Body of pancreas (tissue), 4 donors: ENCODE results near the gene CCT8L2. TPM values are rescaled to one million over a fixed set of nuclear protein-coding genes. Genes with fewer than 3 reads are reported as not detected.
"Not testable (repeated sequence)": the region's sequence is repeated elsewhere in the genome, so short reads cannot be mapped to it uniquely, and the experiment has no call there.

Source experiments
- ATAC-seq: fragments of 150-250 bp; one replicate; pipeline ENCODE4 v1.9.1; 2016
- DNase-seq, 4 donors: peaks; one replicate each; pipeline ENCODE4 v3.0.0-alpha.2; 2019
- H3K27ac ChIP-seq, 4 donors: fragments of 200-600 bp; sonication (generic); 1 replicate in 3 of 4; 2 replicates in 1 of 4; pipeline versions ENCODE4 v1.5.1 to v1.6.1; 2016 to 2019; ENCODE audit warnings: mild to moderate bottlenecking in 1 of 4, mixed read lengths in 1 of 4, moderate library complexity in 1 of 4
- H3K27me3 ChIP-seq, 2 donors: fragments of 200-600 bp; sonication (generic); one replicate each; pipeline ENCODE4 v1.6.0; 2016; ENCODE audit warnings: mild to moderate bottlenecking in 1 of 2
- H3K36me3 ChIP-seq, 2 donors: fragments of 200-600 bp; sonication (generic); replicated peaks in 1 of 2; 2 replicates each; pipeline ENCODE4 v1.5.1; 2016; ENCODE audit warnings: low read depth in 2 of 2; ENCODE audit not compliant: insufficient read depth in 1 of 2
- H3K4me1 ChIP-seq: fragments of 200-600 bp; sonication (generic); one replicate; pipeline ENCODE4 v1.6.0; 2016
- H3K4me3 ChIP-seq, 2 donors: fragments of 200-600 bp; sonication (generic); 1 replicate in 1 of 2; 2 replicates in 1 of 2; pipeline ENCODE4 v1.5.1; 2016 to 2019
- H3K9me3 ChIP-seq, 3 donors: fragments of 200-600 bp; sonication (generic); 1 replicate in 2 of 3; 2 replicates in 1 of 3; pipeline ENCODE4 v1.5.1; 2016
- CTCF ChIP-seq, 7 experiments: fragments of 450-650 bp in 4 of 7; fragments of 200-600 bp in 3 of 7; sonication (generic) in 3 of 7; IDR thresholded peaks; one replicate each; pipeline ENCODE4 v1.5.1; 2016 to 2019; ENCODE audit warnings: antibody characterized with exemption in 7 of 7
- POLR2A ChIP-seq, 3 donors: fragments of 450-650 bp; IDR thresholded peaks; one replicate each; pipeline ENCODE4 v1.6.1; 2016; ENCODE audit warnings: antibody characterized with exemption in 3 of 3, mild to moderate bottlenecking in 2 of 3
- WGBS, 2 donors: methylation state at CpG; one replicate each; pipeline ENCODE4 v1.1.5; 2017; 5-methylcytosine and 5-hydroxymethylcytosine counted together
- intact Hi-C: fragments of 100-400 bp; cut with DNase I; formaldehyde crosslinking; loops from one replicate; pipeline ENCODE4 v1.15.1; 2023
- total RNA-seq, 2 donors: library from RNA; depleted of rRNA; stranded (reverse); fragments of >200 nt; gene quantifications; one replicate each; pipeline ENCODE4 v1.1.0, GENCODE V29; 2016

Gene CCT8L2
- total RNA-seq, 2 donors from 2014 or later: not detected

GRCh38 chr22:16586991-16587390 is 5.6 kb downstream of the CCT8L2 start:
- 48 to 49% methylated on average over 3 of the region's 3 CpGs for WGBS, 2 donors
- no peak for DNase-seq
- ATAC-seq: no peak
- intact Hi-C loops: no loop called here
- H3K27ac ChIP-seq: no peak overlapping the region
- H3K9me3 ChIP-seq: no peaks in the 10 kb centered on the region
- H3K27me3 ChIP-seq: no peaks in the 10 kb centered on the region
- H3K4me1 ChIP-seq: no peaks in the 10 kb centered on the region
- H3K36me3 ChIP-seq: no peaks in the 10 kb centered on the region
- TF ChIP-seq POLR2A (IDR thresholded peaks at IDR 0.05) (no peak), CTCF (IDR thresholded peaks at IDR 0.05) (no peak)
- H3K4me3 ChIP-seq: no peak overlapping the region

- TF ChIP-seq POLR2A (IDR thresholded peaks at IDR 0.05): no peak
- no peak for TF ChIP-seq CTCF (IDR thresholded peaks at IDR 0.05)
- Histone ChIP-seq H3K9me3 (no peaks in the 10 kb centered on the region), H3K27me3 (no peaks in the 10 kb centered on the region), H3K36me3 (no peaks in the 10 kb centered on the region), H3K4me3 (no peak overlapping the region), H3K27ac (no peak overlapping the region), H3K4me1 (no peaks in the 10 kb centered on the region)
- no peak for ATAC-seq
- 49 to 76% methylated on average over 2 of the region's 2 CpGs for WGBS, 2 donors
- no peak for DNase-seq
- intact Hi-C loops: no loop called here
Measured at GRCh38 chr22:16586170-16586569, 6.4 kb downstream of the CCT8L2 start.

GRCh38 chr22:16580872-16581271 is 11.7 kb downstream of the CCT8L2 start:
- H3K9me3 ChIP-seq, H3K27me3 ChIP-seq, H3K36me3 ChIP-seq, H3K4me3 ChIP-seq, H3K27ac ChIP-seq, H3K4me1 ChIP-seq, DNase-seq, ATAC-seq, intact Hi-C loops: not testable (repeated sequence)
- WGBS, 2 donors: 70 to 82% methylated on average over 1 of the region's 2 CpGs

- H3K36me3 ChIP-seq, H3K9me3 ChIP-seq, H3K4me1 ChIP-seq, H3K27me3 ChIP-seq, intact Hi-C loops, H3K27ac ChIP-seq, ATAC-seq, H3K4me3 ChIP-seq, DNase-seq: not testable (repeated sequence)
- 43 to 53% methylated on average over 2 of the region's 2 CpGs for WGBS, 2 donors
Measured at GRCh38 chr22:16569240-16569834, 23.3 kb downstream of the CCT8L2 start.

- TF ChIP-seq CTCF (IDR thresholded peaks at IDR 0.05) (no peak), POLR2A (IDR thresholded peaks at IDR 0.05) (no peak)
- ATAC-seq (no peak), DNase-seq (no peak)
- 47 to 62% methylated on average over 6 of the region's 6 CpGs for WGBS, 2 donors
- H3K36me3 ChIP-seq: no peaks in the 10 kb centered on the region
- intact Hi-C loops: no loop called here
- H3K4me1 ChIP-seq: no peaks in the 10 kb centered on the region
- H3K4me3 ChIP-seq: no peak overlapping the region
- no peaks in the 10 kb centered on the region for H3K27me3 ChIP-seq
- no peaks in the 10 kb centered on the region for H3K9me3 ChIP-seq
- no peak overlapping the region for H3K27ac ChIP-seq
Measured at GRCh38 chr22:16568425-16568758, 24.2 kb downstream of the CCT8L2 start.

- H3K36me3 ChIP-seq, H3K27ac ChIP-seq, ATAC-seq, H3K4me1 ChIP-seq, intact Hi-C loops, DNase-seq, H3K9me3 ChIP-seq, H3K4me3 ChIP-seq, H3K27me3 ChIP-seq: not testable (repeated sequence)
- WGBS, 2 donors: 61% methylated on average over 13 of the region's 13 CpGs; no CpG with 5 or more reads in 1 of the 2 donors
Measured at GRCh38 chr22:16567617-16568424, 24.8 kb downstream of the CCT8L2 start.

GRCh38 chr22:16566421-16567151 is 26.0 kb downstream of the CCT8L2 start:
- H3K36me3 ChIP-seq, H3K4me1 ChIP-seq, H3K9me3 ChIP-seq, DNase-seq, intact Hi-C loops, H3K27ac ChIP-seq, ATAC-seq, H3K4me3 ChIP-seq, H3K27me3 ChIP-seq: not testable (repeated sequence)
- 58% methylated on average over 6 of the region's 7 CpGs; no CpG with 5 or more reads in 1 of the 2 donors for WGBS, 2 donors

- DNase-seq, ATAC-seq, H3K36me3 ChIP-seq, H3K27ac ChIP-seq, H3K27me3 ChIP-seq, H3K9me3 ChIP-seq, H3K4me3 ChIP-seq, intact Hi-C loops, H3K4me1 ChIP-seq: not testable (repeated sequence)
- 73% methylated on average over 15 of the region's 15 CpGs; no CpG with 5 or more reads in 1 of the 2 donors for whole genome bisulfite sequencing, 2 donors
Measured at GRCh38 chr22:16565585-16566420, 26.8 kb downstream of the CCT8L2 start.
